OCI-LY7 (cell line): Measurements from ENCODE around the gene OR51T1. TPM values are rescaled to one million over a fixed set of nuclear protein-coding genes. Genes with fewer than 3 reads are reported as not detected.

Experiments
- BruUV-seq: library from RNA; stranded (reverse); fragments of 400-500 nt; replicated peaks from 2 replicates; lab custom pipeline; 2021; lab: Mats Ljungman, UMichigan
- CTCF ChIA-PET: fragments of 300-600 bp; sonication (Branson Sonifier 250); formaldehyde crosslinking; loops from one replicate; lab custom pipeline; 2022; ENCODE audit warnings: antibody characterized with exemption; ENCODE audit not compliant: unreplicated experiment; lab: Charles Lee
- POLR2A ChIA-PET: fragments of 300-600 bp; sonication (Branson Sonifier 250); formaldehyde crosslinking; loops from one replicate; lab custom pipeline; 2022; ENCODE audit warnings: antibody characterized with exemption; lab: Charles Lee
- DNase-seq: peaks from one replicate; pipeline ENCODE4 v3.0.0-alpha.2; 2015; ENCODE audit warnings: low spot score
- H2AFZ ChIP-seq: fragments of 200-600 bp; sonication (generic), shearing (Covaris generic); 2 replicates; pipeline ENCODE4 v1.6.1; 2014; ENCODE audit warnings: mild to moderate bottlenecking, antibody characterized with exemption, low read length, moderate library complexity
- H3K27ac ChIP-seq: fragments of 200-600 bp; sonication (generic); 2 replicates; pipeline ENCODE4 v1.5.1; 2014; ENCODE audit warnings: mixed run types, low read depth, mild to moderate bottlenecking, moderate library complexity, low read length, inconsistent platforms; ENCODE audit not compliant: poor library complexity, severe bottlenecking
- H3K36me3 ChIP-seq: fragments of 200-600 bp; sonication (generic); 2 replicates; pipeline ENCODE4 v1.6.1; 2014; ENCODE audit warnings: mild to moderate bottlenecking, antibody characterized with exemption, low read length, moderate library complexity, mixed read lengths; ENCODE audit not compliant: insufficient read depth
- H3K4me1 ChIP-seq: fragments of 200-600 bp; sonication (generic); 2 replicates; pipeline ENCODE4 v1.5.1; 2014; ENCODE audit warnings: mild to moderate bottlenecking, low read length; ENCODE audit not compliant: insufficient read depth, poor library complexity, severe bottlenecking
- H3K4me2 ChIP-seq: fragments of 200-600 bp; sonication (generic); 2 replicates; pipeline ENCODE4 v1.6.1; 2014; ENCODE audit warnings: mild to moderate bottlenecking, low read length
- H3K4me3 ChIP-seq: fragments of 200-600 bp; sonication (generic); 2 replicates; pipeline ENCODE4 v1.5.1; 2014; ENCODE audit warnings: mild to moderate bottlenecking, low read depth, low read length; ENCODE audit not compliant: poor library complexity, severe bottlenecking
- H3K79me2 ChIP-seq: fragments of 200-600 bp; sonication (generic); 2 replicates; pipeline ENCODE4 v1.6.1; 2016; ENCODE audit warnings: low read depth, mild to moderate bottlenecking, low read length, moderate library complexity, mixed read lengths; ENCODE audit not compliant: insufficient read depth
- H3K9me2 ChIP-seq: fragments of 200-600 bp; sonication (generic); 2 replicates; pipeline ENCODE4 v1.6.1; 2016; ENCODE audit warnings: mild to moderate bottlenecking, low read length, mixed read lengths; ENCODE audit not compliant: insufficient read depth
- H3K9me3 ChIP-seq: fragments of 200-600 bp; sonication (generic); 2 replicates; pipeline ENCODE4 v1.6.1; 2014; ENCODE audit warnings: mild to moderate bottlenecking, mixed run types, low read length, mixed read lengths
- H4K20me1 ChIP-seq: fragments of 200-600 bp; sonication (generic); 2 replicates; pipeline ENCODE4 v1.6.1; 2014; ENCODE audit warnings: mild to moderate bottlenecking, antibody characterized with exemption, low read length, moderate library complexity, mixed read lengths; ENCODE audit not compliant: insufficient read depth
- CTCF ChIP-seq: fragments of 200-600 bp; sonication (generic); conservative IDR thresholded peaks from 2 replicates; pipeline ENCODE4 v1.5.1; 2014; ENCODE audit warnings: mild to moderate bottlenecking, antibody characterized with exemption, low read length, moderate library complexity, mixed read lengths
- EZH2phosphoT487 ChIP-seq: fragments of 200-600 bp; sonication (generic); IDR thresholded peaks from 2 replicates; pipeline ENCODE4 v1.6.1; 2018; ENCODE audit warnings: low read depth, borderline replicate concordance, mild to moderate bottlenecking, mixed run types, antibody characterized with exemption, low read length, moderate library complexity, mixed read lengths
- intact Hi-C: fragments of 100-400 bp; cut with micrococcal nuclease; formaldehyde crosslinking; loops from one replicate; pipeline ENCODE4 v1.10.0; 2022; ENCODE audit not compliant: unreplicated experiment
- total RNA-seq, 2 experiments: library from RNA; depleted of rRNA in 1 of 2; stranded (reverse); fragments of >200 nt in 1 of 2; shearing (Covaris generic) in 1 of 2; gene quantifications; 2 replicates each; pipeline ENCODE4 v1.2.3, GENCODE V29; 2014 to 2022

OR51T1 gene
- total RNA-seq, 2 experiments from 2014 or later, result not detected

DNA sequence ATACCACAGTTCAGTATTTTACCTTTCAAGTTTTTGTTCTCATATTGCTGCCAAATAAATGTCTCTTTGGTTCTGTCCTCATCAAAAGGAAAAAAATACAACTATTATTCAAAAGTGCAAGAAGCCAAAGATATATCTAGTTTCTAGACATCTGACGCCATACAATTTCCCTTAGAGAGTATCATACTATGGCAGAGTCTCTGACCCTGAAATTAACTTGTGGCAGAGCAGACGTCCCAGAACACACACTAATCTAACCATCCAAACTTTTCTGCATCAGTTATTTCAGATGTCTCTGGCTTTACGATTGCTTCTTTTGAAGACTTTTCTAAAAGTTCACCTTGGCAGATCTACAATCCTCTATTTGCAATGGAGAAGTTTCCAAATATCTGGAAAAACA, 2.7 kb downstream of the OR51T1 start:
- H2AFZ ChIP-seq, result no peak overlapping the region
- H3K4me2 ChIP-seq, result no peak overlapping the region
- H3K27ac ChIP-seq, result no peak overlapping the region
- no TSS peak for BruUV-seq
- ChIA-PET CTCF (no interaction called here), POLR2A (no interaction called here)
- TF ChIP-seq CTCF (no peak), EZH2phosphoT487 (no peak)
- no peaks in the 10 kb centered on the region for H3K36me3 ChIP-seq
- intact Hi-C loops, result no loop called here
- H3K79me2 ChIP-seq, result no peaks in the 10 kb centered on the region
- H3K4me3 ChIP-seq, result no peak overlapping the region
- no peaks in the 10 kb centered on the region for H3K9me3 ChIP-seq
- H4K20me1 ChIP-seq, result no peaks in the 10 kb centered on the region
- DNase-seq, result no peak
- no peaks in the 10 kb centered on the region; the same call in 1 of the 2 replicates for H3K9me2 ChIP-seq
- no peaks in the 10 kb centered on the region for H3K4me1 ChIP-seq

DNA sequence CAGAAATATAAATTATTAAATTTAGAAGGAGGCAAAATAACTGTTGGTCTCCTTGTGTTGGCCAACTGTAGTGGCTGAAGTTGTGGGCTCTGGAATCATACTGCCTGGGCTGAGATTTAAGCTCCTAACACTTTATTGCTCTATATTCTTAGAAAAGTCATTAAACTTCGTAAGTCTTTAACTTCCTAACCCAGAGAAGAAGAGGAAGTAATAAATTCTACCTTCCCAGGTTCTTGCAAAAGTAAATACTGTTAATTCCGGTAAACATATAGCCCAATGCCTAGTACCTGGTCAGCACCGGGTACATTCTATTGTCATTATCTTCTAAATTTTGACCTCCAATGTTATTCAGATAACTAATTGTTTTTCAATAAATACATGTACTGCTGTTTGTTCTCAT, 4.5 kb downstream of the OR51T1 start:
- no peak for TF ChIP-seq CTCF
- no peak for TF ChIP-seq EZH2phosphoT487
- no peak for DNase-seq
- intact Hi-C loops, result no loop called here

GRCh38 chr11:4887591-4887990, 5.9 kb downstream of the OR51T1 start:
- POLR2A ChIA-PET, result no interaction called here
- intact Hi-C loops, result no loop called here

More for the DNA sequence above, 4.5 kb downstream of the OR51T1 start:
- no peaks in the 10 kb centered on the region for H3K9me3 ChIP-seq
- no TSS peak for BruUV-seq
- no peak overlapping the region for H3K27ac ChIP-seq
- CTCF ChIA-PET, result no interaction called here
- H3K4me3 ChIP-seq, result no peak overlapping the region
- no peaks in the 10 kb centered on the region for H3K4me1 ChIP-seq
- no peaks in the 10 kb centered on the region for H4K20me1 ChIP-seq
- H2AFZ ChIP-seq, result no peak overlapping the region
- no peaks in the 10 kb centered on the region; the same call in 1 of the 2 replicates for H3K9me2 ChIP-seq
- H3K36me3 ChIP-seq, result no peaks in the 10 kb centered on the region
- H3K79me2 ChIP-seq, result no peaks in the 10 kb centered on the region
- no peak overlapping the region for H3K4me2 ChIP-seq
- POLR2A ChIA-PET, result no interaction called here

More at GRCh38 chr11:4887591-4887990, 5.9 kb downstream of the OR51T1 start:
- H3K9me2 ChIP-seq, result no peaks in the 10 kb centered on the region; the same call in 1 of the 2 replicates
- H3K36me3 ChIP-seq, result no peaks in the 10 kb centered on the region
- H3K4me3 ChIP-seq, result no peak overlapping the region
- TF ChIP-seq EZH2phosphoT487 (no peak), CTCF (no peak)
- H3K79me2 ChIP-seq, result no peaks in the 10 kb centered on the region
- no peaks in the 10 kb centered on the region for H3K4me1 ChIP-seq
- H3K4me2 ChIP-seq, result no peak overlapping the region
- no peaks in the 10 kb centered on the region for H3K9me3 ChIP-seq
- no peak for DNase-seq
- no peaks in the 10 kb centered on the region for H4K20me1 ChIP-seq
- no peak overlapping the region for H3K27ac ChIP-seq
- BruUV-seq, result no TSS peak
- no peak overlapping the region for H2AFZ ChIP-seq
- CTCF ChIA-PET, result no interaction called here
